SK-N-SH treated with all-trans-retinoic acid at 6 μM for 48 hours (cell line): Measurements from ENCODE around the gene PEX5.

ENCODE experiments used
- ARNTL ChIP-seq: fragments of 450-650 bp; formaldehyde crosslinking; IDR thresholded peaks from 2 replicates; pipeline ENCODE4 v1.5.0; 2020; ENCODE audit warnings: low read depth, mild to moderate bottlenecking, moderate library complexity, borderline replicate concordance
- OSR1 ChIP-seq: fragments of 250-450 bp; sonication (Bioruptor Pico); IDR thresholded peaks from 2 replicates; pipeline ENCODE4 v1.8.0; 2022; ENCODE audit warnings: moderate library complexity, mild to moderate bottlenecking, inconsistent platforms
- RARB ChIP-seq: fragments of 250-450 bp; sonication (Bioruptor Pico); IDR thresholded peaks from 2 replicates; pipeline ENCODE4 v1.8.0; 2021; ENCODE audit warnings: mild to moderate bottlenecking, moderate library complexity
- TOX ChIP-seq: fragments of 250-450 bp; sonication (Bioruptor Pico); IDR thresholded peaks from 2 replicates; pipeline ENCODE4 v1.8.0; 2021; ENCODE audit warnings: mild to moderate bottlenecking, moderate library complexity, borderline replicate concordance
- ZFP3 ChIP-seq: fragments of 250-450 bp; sonication (Bioruptor Pico); IDR thresholded peaks from 2 replicates; pipeline ENCODE4 v1.5.0; 2020; ENCODE audit warnings: mild to moderate bottlenecking, moderate library complexity
- TF ChIP-seq, protein P1 (sequence below): fragments of 250-450 bp; sonication (Bioruptor Pico); IDR thresholded peaks from 2 replicates; pipeline ENCODE4 v1.5.1; 2020; ENCODE audit warnings: low read depth, mild to moderate bottlenecking, moderate library complexity
- TF ChIP-seq, protein P2 (sequence below): fragments of 250-450 bp; sonication (Bioruptor Pico); IDR thresholded peaks from 2 replicates; pipeline ENCODE4 v1.5.0; 2020; ENCODE audit warnings: mild to moderate bottlenecking, moderate library complexity
- TF ChIP-seq, protein P3 (sequence below): fragments of 250-450 bp; sonication (Bioruptor Pico); IDR thresholded peaks from 2 replicates; pipeline ENCODE4 v1.8.0; 2020; ENCODE audit warnings: mild to moderate bottlenecking, moderate library complexity, borderline replicate concordance
- TF ChIP-seq, protein P4 (sequence below): fragments of 250-450 bp; sonication (Bioruptor Pico); IDR thresholded peaks from 2 replicates; pipeline ENCODE4 v1.5.1; 2021; ENCODE audit warnings: mild to moderate bottlenecking, moderate library complexity

DNA sequence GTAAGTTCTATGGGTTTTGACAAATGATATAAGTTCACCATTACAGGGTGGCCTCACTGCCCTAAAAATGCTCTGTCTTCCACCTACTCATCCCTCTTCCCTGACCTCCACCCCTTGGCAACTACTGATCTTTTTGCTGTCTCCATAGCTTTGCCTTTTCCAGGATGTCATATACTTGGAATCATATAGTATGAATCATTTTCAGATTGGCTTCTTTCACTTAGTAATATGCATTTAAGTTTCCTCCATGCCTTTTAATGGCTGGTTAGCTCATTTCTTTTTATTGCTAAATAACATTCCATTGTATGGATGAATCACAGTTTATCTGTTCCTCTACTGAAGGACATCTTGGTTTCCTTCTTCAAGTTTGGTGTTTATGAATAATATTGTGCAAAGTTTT is 14.0 kb upstream of the PEX5 start:
- TF ChIP-seq ZFP3 (no peak), RARB (no peak), ARNTL (CRISPR knock-in tag) (no peak), TOX (no peak), OSR1 (CRISPR knock-in tag) (no peak)
- TF ChIP-seq, protein P1, sequence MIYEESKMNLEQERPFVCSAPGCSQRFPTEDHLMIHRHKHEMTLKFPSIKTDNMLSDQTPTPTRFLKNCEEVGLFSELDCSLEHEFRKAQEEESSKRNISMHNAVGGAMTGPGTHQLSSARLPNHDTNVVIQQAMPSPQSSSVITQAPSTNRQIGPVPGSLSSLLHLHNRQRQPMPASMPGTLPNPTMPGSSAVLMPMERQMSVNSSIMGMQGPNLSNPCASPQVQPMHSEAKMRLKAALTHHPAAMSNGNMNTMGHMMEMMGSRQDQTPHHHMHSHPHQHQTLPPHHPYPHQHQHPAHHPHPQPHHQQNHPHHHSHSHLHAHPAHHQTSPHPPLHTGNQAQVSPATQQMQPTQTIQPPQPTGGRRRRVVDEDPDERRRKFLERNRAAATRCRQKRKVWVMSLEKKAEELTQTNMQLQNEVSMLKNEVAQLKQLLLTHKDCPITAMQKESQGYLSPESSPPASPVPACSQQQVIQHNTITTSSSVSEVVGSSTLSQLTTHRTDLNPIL (CRISPR knock-in tag), result no peak
- TF ChIP-seq, protein P2, sequence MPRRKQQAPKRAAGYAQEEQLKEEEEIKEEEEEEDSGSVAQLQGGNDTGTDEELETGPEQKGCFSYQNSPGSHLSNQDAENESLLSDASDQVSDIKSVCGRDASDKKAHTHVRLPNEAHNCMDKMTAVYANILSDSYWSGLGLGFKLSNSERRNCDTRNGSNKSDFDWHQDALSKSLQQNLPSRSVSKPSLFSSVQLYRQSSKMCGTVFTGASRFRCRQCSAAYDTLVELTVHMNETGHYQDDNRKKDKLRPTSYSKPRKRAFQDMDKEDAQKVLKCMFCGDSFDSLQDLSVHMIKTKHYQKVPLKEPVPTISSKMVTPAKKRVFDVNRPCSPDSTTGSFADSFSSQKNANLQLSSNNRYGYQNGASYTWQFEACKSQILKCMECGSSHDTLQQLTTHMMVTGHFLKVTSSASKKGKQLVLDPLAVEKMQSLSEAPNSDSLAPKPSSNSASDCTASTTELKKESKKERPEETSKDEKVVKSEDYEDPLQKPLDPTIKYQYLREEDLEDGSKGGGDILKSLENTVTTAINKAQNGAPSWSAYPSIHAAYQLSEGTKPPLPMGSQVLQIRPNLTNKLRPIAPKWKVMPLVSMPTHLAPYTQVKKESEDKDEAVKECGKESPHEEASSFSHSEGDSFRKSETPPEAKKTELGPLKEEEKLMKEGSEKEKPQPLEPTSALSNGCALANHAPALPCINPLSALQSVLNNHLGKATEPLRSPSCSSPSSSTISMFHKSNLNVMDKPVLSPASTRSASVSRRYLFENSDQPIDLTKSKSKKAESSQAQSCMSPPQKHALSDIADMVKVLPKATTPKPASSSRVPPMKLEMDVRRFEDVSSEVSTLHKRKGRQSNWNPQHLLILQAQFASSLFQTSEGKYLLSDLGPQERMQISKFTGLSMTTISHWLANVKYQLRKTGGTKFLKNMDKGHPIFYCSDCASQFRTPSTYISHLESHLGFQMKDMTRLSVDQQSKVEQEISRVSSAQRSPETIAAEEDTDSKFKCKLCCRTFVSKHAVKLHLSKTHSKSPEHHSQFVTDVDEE (CRISPR knock-in tag), result no peak
- TF ChIP-seq, protein P3, sequence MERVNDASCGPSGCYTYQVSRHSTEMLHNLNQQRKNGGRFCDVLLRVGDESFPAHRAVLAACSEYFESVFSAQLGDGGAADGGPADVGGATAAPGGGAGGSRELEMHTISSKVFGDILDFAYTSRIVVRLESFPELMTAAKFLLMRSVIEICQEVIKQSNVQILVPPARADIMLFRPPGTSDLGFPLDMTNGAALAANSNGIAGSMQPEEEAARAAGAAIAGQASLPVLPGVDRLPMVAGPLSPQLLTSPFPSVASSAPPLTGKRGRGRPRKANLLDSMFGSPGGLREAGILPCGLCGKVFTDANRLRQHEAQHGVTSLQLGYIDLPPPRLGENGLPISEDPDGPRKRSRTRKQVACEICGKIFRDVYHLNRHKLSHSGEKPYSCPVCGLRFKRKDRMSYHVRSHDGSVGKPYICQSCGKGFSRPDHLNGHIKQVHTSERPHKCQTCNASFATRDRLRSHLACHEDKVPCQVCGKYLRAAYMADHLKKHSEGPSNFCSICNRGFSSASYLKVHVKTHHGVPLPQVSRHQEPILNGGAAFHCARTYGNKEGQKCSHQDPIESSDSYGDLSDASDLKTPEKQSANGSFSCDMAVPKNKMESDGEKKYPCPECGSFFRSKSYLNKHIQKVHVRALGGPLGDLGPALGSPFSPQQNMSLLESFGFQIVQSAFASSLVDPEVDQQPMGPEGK (CRISPR knock-in tag), result no peak
- TF ChIP-seq, protein P4, sequence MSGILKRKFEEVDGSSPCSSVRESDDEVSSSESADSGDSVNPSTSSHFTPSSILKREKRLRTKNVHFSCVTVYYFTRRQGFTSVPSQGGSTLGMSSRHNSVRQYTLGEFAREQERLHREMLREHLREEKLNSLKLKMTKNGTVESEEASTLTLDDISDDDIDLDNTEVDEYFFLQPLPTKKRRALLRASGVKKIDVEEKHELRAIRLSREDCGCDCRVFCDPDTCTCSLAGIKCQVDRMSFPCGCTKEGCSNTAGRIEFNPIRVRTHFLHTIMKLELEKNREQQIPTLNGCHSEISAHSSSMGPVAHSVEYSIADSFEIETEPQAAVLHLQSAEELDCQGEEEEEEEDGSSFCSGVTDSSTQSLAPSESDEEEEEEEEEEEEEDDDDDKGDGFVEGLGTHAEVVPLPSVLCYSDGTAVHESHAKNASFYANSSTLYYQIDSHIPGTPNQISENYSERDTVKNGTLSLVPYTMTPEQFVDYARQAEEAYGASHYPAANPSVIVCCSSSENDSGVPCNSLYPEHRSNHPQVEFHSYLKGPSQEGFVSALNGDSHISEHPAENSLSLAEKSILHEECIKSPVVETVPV (CRISPR knock-in tag), result no peak
